ENCODE measurements around the gene KHNYN.

Gene KHNYN

GRCh38 chr14:24426912-24427536, 2.7 kb upstream of the KHNYN start:
- Mint-ChIP-seq H3K27me3 (no peaks in the 10 kb centered on the region), H3K4me1 (ENCODE audit: low read depth) (peaks cover 44% of the 10 kb centered on the region), H3K9me3 (no peaks in the 10 kb centered on the region), H3K36me3 (ENCODE audit: low read depth) (peaks cover 20% of the 10 kb centered on the region), H3K4me3 (no peak overlapping the region), H3K27ac (no peak overlapping the region)
- no peak for DNase-seq

GRCh38 chr14:24427537-24428508, 1.9 kb upstream of the KHNYN start:
- Mint-ChIP-seq H3K4me3 (no peak overlapping the region), H3K27ac (no peak overlapping the region), H3K9me3 (no peaks in the 10 kb centered on the region)

GRCh38 chr14:24428628-24429394, 943 bp upstream of the KHNYN start:
- Mint-ChIP-seq H3K4me1 (ENCODE audit: low read depth) (peaks cover 52% of the 10 kb centered on the region), H3K4me3 (peak overlapping the region; percentile 88), H3K9me3 (no peaks in the 10 kb centered on the region), H3K27me3 (no peaks in the 10 kb centered on the region), H3K27ac (peak overlapping the region; percentile 98), H3K36me3 (ENCODE audit: low read depth) (peaks cover 35% of the 10 kb centered on the region)
- DNase-seq: no peak

More at GRCh38 chr14:24427537-24428508, 1.9 kb upstream of the KHNYN start:
- no peak for DNase-seq
- peaks cover 47% of the 10 kb centered on the region for H3K4me1 Mint-ChIP-seq (ENCODE audit: low read depth)
- H3K36me3 Mint-ChIP-seq (ENCODE audit: low read depth): peaks cover 25% of the 10 kb centered on the region
- H3K27me3 Mint-ChIP-seq: no peaks in the 10 kb centered on the region

GRCh38 chr14:24430143-24430681, 458 bp downstream of the KHNYN start:
- H3K4me3 Mint-ChIP-seq: peak overlapping the region; percentile 91
- no peak for DNase-seq
- no peaks in the 10 kb centered on the region for H3K9me3 Mint-ChIP-seq
- H3K27ac Mint-ChIP-seq: peak overlapping the region; percentile 97
- H3K27me3 Mint-ChIP-seq: no peaks in the 10 kb centered on the region
- peaks cover 50% of the 10 kb centered on the region for H3K4me1 Mint-ChIP-seq (ENCODE audit: low read depth)
- H3K36me3 Mint-ChIP-seq (ENCODE audit: low read depth): peaks cover 48% of the 10 kb centered on the region

- Mint-ChIP-seq H3K4me3 (peak overlapping the region; percentile 91), H3K4me1 (ENCODE audit: low read depth) (peaks cover 44% of the 10 kb centered on the region), H3K36me3 (ENCODE audit: low read depth) (peaks cover 54% of the 10 kb centered on the region), H3K9me3 (no peaks in the 10 kb centered on the region), H3K27me3 (no peaks in the 10 kb centered on the region), H3K27ac (peak overlapping the region; percentile 97)
- peak; percentile 71 for DNase-seq
Observed at GRCh38 chr14:24430682-24431568, 1.2 kb downstream of the KHNYN start.

GRCh38 chr14:24431569-24432258, 2.0 kb downstream of the KHNYN start:
- DNase-seq: peak; percentile 89
- no peaks in the 10 kb centered on the region for H3K9me3 Mint-ChIP-seq
- H3K27ac Mint-ChIP-seq: peak overlapping the region; percentile 97
- peaks cover 62% of the 10 kb centered on the region for H3K36me3 Mint-ChIP-seq (ENCODE audit: low read depth)
- peak overlapping the region; percentile 91 for H3K4me3 Mint-ChIP-seq
- H3K27me3 Mint-ChIP-seq: no peaks in the 10 kb centered on the region
- peaks cover 41% of the 10 kb centered on the region for H3K4me1 Mint-ChIP-seq (ENCODE audit: low read depth)

- Mint-ChIP-seq H3K36me3 (ENCODE audit: low read depth) (peaks cover 70% of the 10 kb centered on the region), H3K4me3 (peak overlapping the region; percentile 91), H3K27ac (peak overlapping the region; percentile 97), H3K9me3 (no peaks in the 10 kb centered on the region), H3K4me1 (ENCODE audit: low read depth) (peaks cover 43% of the 10 kb centered on the region), H3K27me3 (no peaks in the 10 kb centered on the region)
- no peak for DNase-seq
Observed at GRCh38 chr14:24432259-24433131, 2.7 kb downstream of the KHNYN start.

GRCh38 chr14:24434036-24434435, 4.3 kb downstream of the KHNYN start:
- Mint-ChIP-seq H3K36me3 (ENCODE audit: low read depth) (peaks cover 85% of the 10 kb centered on the region), H3K27ac (no peak overlapping the region), H3K9me3 (no peaks in the 10 kb centered on the region), H3K27me3 (no peaks in the 10 kb centered on the region), H3K4me3 (no peak overlapping the region), H3K4me1 (ENCODE audit: low read depth) (peaks cover 52% of the 10 kb centered on the region)
- DNase-seq: no peak

GRCh38 chr14:24434676-24435075, 4.9 kb downstream of the KHNYN start:
- H3K27me3 Mint-ChIP-seq: no peaks in the 10 kb centered on the region
- no peak for DNase-seq
- H3K9me3 Mint-ChIP-seq: no peaks in the 10 kb centered on the region
- H3K36me3 Mint-ChIP-seq (ENCODE audit: low read depth): peaks cover 90% of the 10 kb centered on the region
- H3K4me1 Mint-ChIP-seq (ENCODE audit: low read depth): peaks cover 53% of the 10 kb centered on the region
- H3K27ac Mint-ChIP-seq: peak overlapping the region; percentile 4
- no peak overlapping the region for H3K4me3 Mint-ChIP-seq

- Mint-ChIP-seq H3K4me1 (ENCODE audit: low read depth) (peaks cover 54% of the 10 kb centered on the region), H3K4me3 (no peak overlapping the region), H3K36me3 (ENCODE audit: low read depth) (peaks cover 95% of the 10 kb centered on the region)
Observed at GRCh38 chr14:24435192-24435810, 5.5 kb downstream of the KHNYN start.

GRCh38 chr14:24435998-24436354, 6.2 kb downstream of the KHNYN start:
- Mint-ChIP-seq H3K4me3 (no peak overlapping the region), H3K27me3 (no peaks in the 10 kb centered on the region), H3K36me3 (ENCODE audit: low read depth) (peaks cover 96% of the 10 kb centered on the region), H3K9me3 (no peaks in the 10 kb centered on the region), H3K4me1 (ENCODE audit: low read depth) (peaks cover 59% of the 10 kb centered on the region), H3K27ac (peak overlapping the region; percentile 99)
- no peak for DNase-seq

More at GRCh38 chr14:24435192-24435810, 5.5 kb downstream of the KHNYN start:
- H3K27me3 Mint-ChIP-seq: no peaks in the 10 kb centered on the region
- peak overlapping the region; percentile 4 for H3K27ac Mint-ChIP-seq
- H3K9me3 Mint-ChIP-seq: no peaks in the 10 kb centered on the region
- no peak for DNase-seq

GRCh38 chr14:24436355-24437019, 6.7 kb downstream of the KHNYN start:
- H3K4me3 Mint-ChIP-seq: no peak overlapping the region
- no peaks in the 10 kb centered on the region for H3K9me3 Mint-ChIP-seq
- peak overlapping the region; percentile 99 for H3K27ac Mint-ChIP-seq
- peaks cover 96% of the 10 kb centered on the region for H3K36me3 Mint-ChIP-seq (ENCODE audit: low read depth)
- DNase-seq: no peak
- peaks cover 59% of the 10 kb centered on the region for H3K4me1 Mint-ChIP-seq (ENCODE audit: low read depth)
- H3K27me3 Mint-ChIP-seq: no peaks in the 10 kb centered on the region
